OCI-LY1 (cell line): ENCODE data around the gene TRPM5.

Experiments used
- H2AFZ ChIP-seq: fragments of 200-600 bp; sonication (generic), shearing (Covaris generic); 2 replicates; pipeline ENCODE4 v1.6.0; 2014; ENCODE audit warnings: antibody characterized with exemption, mild to moderate bottlenecking, low read length
- H3F3A ChIP-seq: fragments of 200-600 bp; sonication (generic), shearing (Covaris generic); 2 replicates; pipeline ENCODE4 v1.6.0; 2014; ENCODE audit warnings: mild to moderate bottlenecking, antibody characterized with exemption, low read length, moderate library complexity; ENCODE audit not compliant: insufficient read depth
- H3K27ac ChIP-seq: fragments of 200-600 bp; sonication (generic); 2 replicates; pipeline ENCODE4 v1.5.1; 2014; ENCODE audit warnings: low read length, mixed run types, mild to moderate bottlenecking, low read depth; ENCODE audit not compliant: poor library complexity, severe bottlenecking
- H3K27me3 ChIP-seq: fragments of 200-600 bp; sonication (generic); 2 replicates; pipeline ENCODE4 v1.6.0; 2014; ENCODE audit warnings: antibody characterized with exemption, mild to moderate bottlenecking, low read length, moderate library complexity; ENCODE audit not compliant: insufficient read depth
- H3K36me3 ChIP-seq: fragments of 200-600 bp; sonication (generic); 2 replicates; pipeline ENCODE4 v1.6.1; 2014; ENCODE audit warnings: mild to moderate bottlenecking, antibody characterized with exemption, low read length, moderate library complexity, mixed read lengths; ENCODE audit not compliant: insufficient read depth
- H3K4me1 ChIP-seq: fragments of 200-600 bp; sonication (generic); 2 replicates; pipeline ENCODE4 v1.5.1; 2014; ENCODE audit warnings: mild to moderate bottlenecking, low read length, moderate library complexity; ENCODE audit not compliant: insufficient read depth, severe bottlenecking
- H3K4me2 ChIP-seq: fragments of 200-600 bp; sonication (generic), shearing (Covaris generic); 2 replicates; pipeline ENCODE4 v1.6.1; 2014; ENCODE audit warnings: low read length
- H3K4me3 ChIP-seq: fragments of 200-600 bp; sonication (generic); 2 replicates; pipeline ENCODE4 v1.5.1; 2014; ENCODE audit warnings: low read length, low read depth, mild to moderate bottlenecking, mixed read lengths; ENCODE audit not compliant: poor library complexity, severe bottlenecking
- H3K79me2 ChIP-seq: fragments of 200-600 bp; shearing (Covaris generic); 2 replicates; pipeline ENCODE4 v1.6.1; 2016; ENCODE audit warnings: mixed run types, low read length, mixed read lengths; ENCODE audit not compliant: insufficient read depth
- H3K9ac ChIP-seq: fragments of 200-600 bp; sonication (generic), shearing (Covaris generic); 2 replicates; pipeline ENCODE4 v1.6.1; 2014; ENCODE audit warnings: mild to moderate bottlenecking, low read length, mixed read lengths
- H3K9me2 ChIP-seq: fragments of 200-600 bp; sonication (generic), shearing (Covaris generic); 2 replicates; pipeline ENCODE4 v1.6.1; 2014; ENCODE audit warnings: low read depth, mild to moderate bottlenecking, low read length, mixed read lengths
- H3K9me3 ChIP-seq: fragments of 200-600 bp; shearing (Covaris generic); 2 replicates; pipeline ENCODE4 v1.6.1; 2014; ENCODE audit warnings: low read length, mixed read lengths
- H4K20me1 ChIP-seq: fragments of 200-600 bp; sonication (generic), shearing (Covaris generic); 2 replicates; pipeline ENCODE4 v1.6.0; 2016; ENCODE audit warnings: mild to moderate bottlenecking, low read length; ENCODE audit not compliant: insufficient read depth
- CTCF ChIP-seq: fragments of 200-600 bp; sonication (generic), shearing (Covaris generic); IDR thresholded peaks from 2 replicates; pipeline ENCODE4 v1.5.1; 2017; ENCODE audit warnings: mild to moderate bottlenecking, antibody characterized with exemption, low read length, moderate library complexity, mixed read lengths
- EZH2 ChIP-seq: fragments of 200-600 bp; sonication (generic), shearing (Covaris generic); IDR thresholded peaks from 2 replicates; pipeline ENCODE4 v1.8.0; 2017; ENCODE audit warnings: borderline replicate concordance, mixed run types, mild to moderate bottlenecking, antibody characterized with exemption, low read length, moderate library complexity, mixed read lengths

TRPM5 gene

DNA sequence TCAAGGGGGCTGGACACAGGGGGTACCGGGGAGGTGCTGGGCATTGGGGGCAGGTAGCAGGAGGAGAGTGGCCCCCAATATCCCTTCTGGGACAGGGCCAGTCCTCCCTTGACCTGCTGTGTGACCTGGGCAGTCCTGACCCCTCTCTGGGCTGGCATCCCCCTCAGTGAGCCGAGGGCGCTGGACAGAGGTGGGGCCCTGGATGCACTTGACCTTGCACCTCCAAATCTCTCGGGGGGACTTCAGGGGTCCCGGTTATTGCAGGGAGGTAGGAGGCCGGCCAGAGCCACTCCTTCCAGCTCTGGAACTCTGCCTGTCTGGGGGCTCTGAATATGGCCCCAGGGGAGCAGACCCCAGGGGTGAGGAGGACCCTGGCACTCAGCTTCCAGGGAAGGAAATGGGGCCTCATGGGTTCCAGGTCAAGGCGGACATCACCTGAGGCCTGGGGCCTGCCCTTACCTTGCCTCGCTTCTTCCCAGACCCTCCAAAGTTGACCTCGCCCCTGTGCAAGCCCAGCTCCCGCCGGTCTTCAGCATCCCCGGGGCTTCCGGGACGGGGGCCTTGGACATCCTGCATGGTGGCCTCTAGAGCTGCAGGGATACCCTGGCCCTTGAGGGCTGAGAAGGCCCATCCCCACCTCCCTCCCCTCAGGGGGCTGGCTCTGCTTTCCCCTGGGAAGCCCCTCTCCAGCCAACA is 21.7 kb downstream of the TRPM5 start:
- Histone ChIP-seq H4K20me1 (no peaks in the 10 kb centered on the region), H3K4me1 (no peaks in the 10 kb centered on the region), H3K9me2 (no peaks in the 10 kb centered on the region), H3K27ac (no peak overlapping the region), H3F3A (no peaks in the 10 kb centered on the region), H3K79me2 (no peaks in the 10 kb centered on the region), H3K9me3 (no peaks in the 10 kb centered on the region), H3K4me3 (no peak overlapping the region), H2AFZ (no peak overlapping the region), H3K36me3 (no peaks in the 10 kb centered on the region), H3K9ac (no peak overlapping the region), H3K27me3 (no peaks in the 10 kb centered on the region), H3K4me2 (no peak overlapping the region)
- no peak for TF ChIP-seq CTCF
- TF ChIP-seq EZH2: no peak

- Histone ChIP-seq H3K27ac (no peak overlapping the region), H2AFZ (no peak overlapping the region), H3K9me3 (no peaks in the 10 kb centered on the region), H3K9ac (no peak overlapping the region), H3K4me3 (no peak overlapping the region), H4K20me1 (no peaks in the 10 kb centered on the region), H3K27me3 (no peaks in the 10 kb centered on the region), H3K79me2 (no peaks in the 10 kb centered on the region), H3K4me2 (no peak overlapping the region), H3K4me1 (no peaks in the 10 kb centered on the region), H3K9me2 (no peaks in the 10 kb centered on the region), H3F3A (no peaks in the 10 kb centered on the region), H3K36me3 (no peaks in the 10 kb centered on the region)
- TF ChIP-seq CTCF: no peak
- TF ChIP-seq EZH2: no peak
These were observed 22.3 kb downstream of the TRPM5 start for GRCh38 chr11:2421996-2422395.

DNA sequence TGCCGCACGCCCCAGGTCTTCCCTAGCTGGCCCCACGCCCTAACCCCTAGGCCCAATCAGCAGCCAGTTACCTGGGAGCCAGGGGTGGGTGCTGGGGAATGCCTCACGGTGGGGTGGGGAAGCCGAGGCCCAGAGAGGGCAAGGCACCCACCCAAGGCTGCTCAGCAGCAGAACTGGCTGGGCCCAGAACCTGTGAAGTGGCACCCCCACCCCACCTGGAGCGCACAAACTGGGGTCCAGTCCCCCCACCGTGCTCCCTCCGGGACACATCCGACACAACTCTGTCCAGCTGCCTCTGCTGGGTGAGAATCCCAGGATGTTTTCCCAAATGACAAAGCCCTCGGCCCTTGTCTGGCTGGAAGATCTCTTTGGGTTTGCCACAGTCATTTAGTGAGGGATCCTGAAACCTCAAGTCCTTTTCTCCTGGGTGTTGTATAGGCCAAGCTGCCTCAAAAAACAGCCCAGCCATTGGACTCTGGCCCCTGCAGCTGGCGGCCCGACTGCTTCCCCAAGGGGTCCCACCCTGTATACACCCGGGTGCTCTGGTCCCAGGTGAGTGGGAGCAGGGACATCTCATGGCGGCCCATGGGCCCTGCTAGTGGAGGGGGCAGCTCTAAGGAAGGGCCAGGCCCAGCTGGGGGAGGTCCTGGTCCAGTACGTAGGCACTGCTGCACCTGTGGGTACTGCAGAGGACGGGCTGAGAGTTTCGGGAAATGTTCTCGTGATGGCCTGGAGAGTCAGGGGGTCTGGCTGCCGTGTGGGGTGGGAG is 22.9 kb downstream of the TRPM5 start:
- Histone ChIP-seq H3K9me2 (no peaks in the 10 kb centered on the region), H3K9ac (no peak overlapping the region), H3K9me3 (no peaks in the 10 kb centered on the region), H4K20me1 (no peaks in the 10 kb centered on the region), H3K4me3 (no peak overlapping the region), H3K27ac (no peak overlapping the region), H3K79me2 (no peaks in the 10 kb centered on the region), H3F3A (no peaks in the 10 kb centered on the region), H3K27me3 (no peaks in the 10 kb centered on the region), H2AFZ (no peak overlapping the region), H3K36me3 (no peaks in the 10 kb centered on the region), H3K4me2 (no peak overlapping the region), H3K4me1 (no peaks in the 10 kb centered on the region)
- TF ChIP-seq EZH2: no peak
- no peak for TF ChIP-seq CTCF
